ENCODE results near the gene CPT2.

GRCh38 chr1:53249706-53250105 lies 53.1 kb downstream of the CPT2 start:
- no peak for TF ChIP-seq CTCF (IDR thresholded peaks at IDR 0.05)
- no peak for TF ChIP-seq EP300 (IDR thresholded peaks at IDR 0.05)
- TF ChIP-seq POLR2A (IDR thresholded peaks at IDR 0.05) = no peak
